Measurements from ENCODE around the gene MNS1. TPM values are rescaled to one million over a fixed set of nuclear protein-coding genes. Genes with fewer than 3 reads are reported as not detected.
"Not testable (repeated sequence)": the region's sequence is repeated elsewhere in the genome, so short reads cannot be mapped to it uniquely, and the experiment has no call there.

Gene MNS1
- total RNA-seq, 2 donors from 2014 or later, result 0.58 to 2.8 TPM

DNA sequence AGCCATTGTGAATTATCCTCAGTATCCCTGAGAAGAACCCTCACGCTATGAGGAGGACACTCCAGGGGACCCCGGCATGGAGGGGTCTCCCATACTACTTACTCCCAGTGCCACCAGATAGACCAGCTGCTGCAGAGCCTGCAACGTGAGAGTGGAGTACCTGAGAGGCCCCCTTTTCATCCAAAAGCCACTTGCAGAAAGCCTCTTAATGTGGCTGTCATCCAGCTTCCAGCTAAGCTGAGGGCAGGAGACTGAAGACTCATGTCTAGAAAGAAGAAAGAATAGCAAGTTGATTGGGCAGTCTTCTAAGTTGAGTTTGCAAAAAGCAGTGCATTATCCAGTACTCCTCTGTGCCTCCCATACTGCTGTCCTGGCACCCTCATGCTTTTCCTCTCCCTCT, 27.3 kb upstream of the MNS1 start:
- no peak overlapping the region for H3K4me3 ChIP-seq
- H3K4me1 ChIP-seq, result no peaks in the 10 kb centered on the region
- no peaks in the 10 kb centered on the region for H3K36me3 ChIP-seq
- DNase-seq, result no peak
- no peak overlapping the region for H3K9ac ChIP-seq (ENCODE audit: low read depth in 2 of 2, low read length in 2 of 2)
- H3K9me3 ChIP-seq, result no peaks in the 10 kb centered on the region
- no peaks in the 10 kb centered on the region for H3K27me3 ChIP-seq
- TF ChIP-seq, protein P1, sequence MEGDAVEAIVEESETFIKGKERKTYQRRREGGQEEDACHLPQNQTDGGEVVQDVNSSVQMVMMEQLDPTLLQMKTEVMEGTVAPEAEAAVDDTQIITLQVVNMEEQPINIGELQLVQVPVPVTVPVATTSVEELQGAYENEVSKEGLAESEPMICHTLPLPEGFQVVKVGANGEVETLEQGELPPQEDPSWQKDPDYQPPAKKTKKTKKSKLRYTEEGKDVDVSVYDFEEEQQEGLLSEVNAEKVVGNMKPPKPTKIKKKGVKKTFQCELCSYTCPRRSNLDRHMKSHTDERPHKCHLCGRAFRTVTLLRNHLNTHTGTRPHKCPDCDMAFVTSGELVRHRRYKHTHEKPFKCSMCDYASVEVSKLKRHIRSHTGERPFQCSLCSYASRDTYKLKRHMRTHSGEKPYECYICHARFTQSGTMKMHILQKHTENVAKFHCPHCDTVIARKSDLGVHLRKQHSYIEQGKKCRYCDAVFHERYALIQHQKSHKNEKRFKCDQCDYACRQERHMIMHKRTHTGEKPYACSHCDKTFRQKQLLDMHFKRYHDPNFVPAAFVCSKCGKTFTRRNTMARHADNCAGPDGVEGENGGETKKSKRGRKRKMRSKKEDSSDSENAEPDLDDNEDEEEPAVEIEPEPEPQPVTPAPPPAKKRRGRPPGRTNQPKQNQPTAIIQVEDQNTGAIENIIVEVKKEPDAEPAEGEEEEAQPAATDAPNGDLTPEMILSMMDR (IDR thresholded peaks at IDR 0.05), result no peak
- H3K27ac ChIP-seq, result no peak overlapping the region
- intact Hi-C loops (cut with DNase I), result loop anchor here (10.0 kb wide), 3 partner anchors 373 to 723 kb away; no protein-coding TSS in a partner anchor

- Histone ChIP-seq H3K36me3 (no peaks in the 10 kb centered on the region), H3K27me3 (no peaks in the 10 kb centered on the region), H3K9me3 (no peaks in the 10 kb centered on the region), H3K27ac (no peak overlapping the region), H3K9ac (ENCODE audit: low read depth in 2 of 2, low read length in 2 of 2) (no peak overlapping the region), H3K4me1 (no peaks in the 10 kb centered on the region), H3K4me3 (no peak overlapping the region)
- peak; percentile 75 for DNase-seq
- intact Hi-C loops (cut with DNase I), result loop anchor here (10.0 kb wide), 3 partner anchors 374 to 724 kb away; no protein-coding TSS in a partner anchor
- TF ChIP-seq, protein P1 (IDR thresholded peaks at IDR 0.05), result peak; percentile 85
Observed at GRCh38 chr15:56491110-56491722, 26.3 kb upstream of the MNS1 start.

GRCh38 chr15:56490461-56490860, 25.5 kb upstream of the MNS1 start:
- Histone ChIP-seq H3K27ac (no peak overlapping the region), H3K4me3 (no peak overlapping the region), H3K4me1 (no peaks in the 10 kb centered on the region), H3K27me3 (no peaks in the 10 kb centered on the region), H3K9ac (ENCODE audit: low read depth in 2 of 2, low read length in 2 of 2) (no peak overlapping the region), H3K36me3 (no peaks in the 10 kb centered on the region), H3K9me3 (no peaks in the 10 kb centered on the region)
- TF ChIP-seq, protein P1 (IDR thresholded peaks at IDR 0.05), result no peak
- intact Hi-C loops (cut with DNase I), result loop anchor here (10.0 kb wide), 3 partner anchors 374 to 724 kb away; no protein-coding TSS in a partner anchor
- DNase-seq, result no peak

DNA sequence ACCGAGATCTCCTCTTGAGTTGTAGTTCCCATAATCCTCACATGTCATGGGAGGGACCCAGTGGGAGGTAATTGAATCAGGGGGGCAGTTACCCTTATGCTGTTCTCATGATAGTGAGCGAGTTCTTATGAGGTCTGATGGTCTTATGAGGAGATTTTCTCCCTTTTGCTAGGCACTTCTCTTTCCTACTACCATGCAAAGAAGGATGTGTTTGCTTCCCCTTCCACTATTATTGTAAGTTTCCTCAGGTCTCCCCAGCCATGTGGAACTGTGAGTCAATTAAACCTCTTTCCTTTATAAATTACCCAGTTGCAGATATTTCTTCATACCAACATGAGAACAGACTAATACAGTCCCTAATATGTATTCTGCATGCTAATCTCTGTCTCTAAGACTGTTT, 21.3 kb upstream of the MNS1 start:
- H3K27ac ChIP-seq; DNase-seq; H3K27me3 ChIP-seq; H3K36me3 ChIP-seq; intact Hi-C loops (cut with DNase I); H3K9ac ChIP-seq (ENCODE audit: low read depth in 2 of 2, low read length in 2 of 2); H3K4me3 ChIP-seq; H3K9me3 ChIP-seq; H3K4me1 ChIP-seq: not testable (repeated sequence)

DNA sequence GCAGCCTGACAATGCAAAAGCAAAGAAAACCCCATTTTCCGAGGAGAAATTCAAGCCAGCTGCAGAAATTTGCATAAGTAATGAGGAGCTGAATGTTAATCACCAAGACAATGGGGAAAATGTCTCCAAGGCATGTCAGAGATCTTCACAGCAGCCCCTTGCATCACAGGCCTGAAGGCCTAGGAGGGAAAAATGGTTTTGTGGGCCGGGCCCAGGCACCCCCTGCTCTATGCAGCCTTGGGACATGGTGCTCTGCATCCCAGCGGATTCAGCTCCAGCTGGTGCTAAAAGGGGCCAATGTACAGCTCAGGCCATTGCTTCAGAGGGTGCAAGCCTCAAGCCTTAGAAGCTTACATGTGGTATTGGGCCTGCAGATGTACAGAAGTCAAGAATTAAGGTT, 20.5 kb upstream of the MNS1 start:
- H3K27ac ChIP-seq; H3K4me1 ChIP-seq; H3K36me3 ChIP-seq; H3K9ac ChIP-seq (ENCODE audit: low read depth in 2 of 2, low read length in 2 of 2); H3K27me3 ChIP-seq; DNase-seq; intact Hi-C loops (cut with DNase I); H3K9me3 ChIP-seq; H3K4me3 ChIP-seq: not testable (repeated sequence)

DNA sequence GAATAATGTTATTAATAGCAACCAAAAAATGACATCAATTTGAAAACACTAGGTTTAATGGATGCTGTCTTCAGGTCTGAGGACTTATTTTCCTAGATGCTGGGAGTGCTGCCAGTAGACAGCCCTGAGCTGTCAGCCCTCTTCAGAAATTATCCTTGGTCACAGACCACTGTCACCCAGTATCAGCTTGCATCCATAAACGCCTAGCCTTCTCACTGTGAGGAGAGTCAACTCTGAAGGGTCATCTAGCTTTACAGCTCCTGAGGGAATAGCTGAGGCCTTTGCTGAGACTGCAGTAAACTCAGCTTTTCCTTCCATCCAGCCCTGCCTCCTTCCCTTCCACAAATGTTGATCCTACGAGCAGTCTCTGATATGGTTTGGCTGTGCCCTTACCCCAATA, 19.4 kb upstream of the MNS1 start:
- Histone ChIP-seq H3K4me1 (no peaks in the 10 kb centered on the region), H3K36me3 (no peaks in the 10 kb centered on the region), H3K27me3 (no peaks in the 10 kb centered on the region), H3K9me3 (no peaks in the 10 kb centered on the region), H3K27ac (no peak overlapping the region), H3K4me3 (no peak overlapping the region), H3K9ac (ENCODE audit: low read depth in 2 of 2, low read length in 2 of 2) (no peak overlapping the region)
- no peak for DNase-seq
- intact Hi-C loops (cut with DNase I), result no loop called here
- TF ChIP-seq, protein P1 (IDR thresholded peaks at IDR 0.05), result no peak

Measured in colonic mucosa (tissue), 4 donors.